Measurements from ENCODE around the gene SRGAP2B.
"Not testable (repeated sequence)": the region's sequence is repeated elsewhere in the genome, so short reads cannot be mapped to it uniquely, and the experiment has no call there.

SRGAP2B gene

DNA sequence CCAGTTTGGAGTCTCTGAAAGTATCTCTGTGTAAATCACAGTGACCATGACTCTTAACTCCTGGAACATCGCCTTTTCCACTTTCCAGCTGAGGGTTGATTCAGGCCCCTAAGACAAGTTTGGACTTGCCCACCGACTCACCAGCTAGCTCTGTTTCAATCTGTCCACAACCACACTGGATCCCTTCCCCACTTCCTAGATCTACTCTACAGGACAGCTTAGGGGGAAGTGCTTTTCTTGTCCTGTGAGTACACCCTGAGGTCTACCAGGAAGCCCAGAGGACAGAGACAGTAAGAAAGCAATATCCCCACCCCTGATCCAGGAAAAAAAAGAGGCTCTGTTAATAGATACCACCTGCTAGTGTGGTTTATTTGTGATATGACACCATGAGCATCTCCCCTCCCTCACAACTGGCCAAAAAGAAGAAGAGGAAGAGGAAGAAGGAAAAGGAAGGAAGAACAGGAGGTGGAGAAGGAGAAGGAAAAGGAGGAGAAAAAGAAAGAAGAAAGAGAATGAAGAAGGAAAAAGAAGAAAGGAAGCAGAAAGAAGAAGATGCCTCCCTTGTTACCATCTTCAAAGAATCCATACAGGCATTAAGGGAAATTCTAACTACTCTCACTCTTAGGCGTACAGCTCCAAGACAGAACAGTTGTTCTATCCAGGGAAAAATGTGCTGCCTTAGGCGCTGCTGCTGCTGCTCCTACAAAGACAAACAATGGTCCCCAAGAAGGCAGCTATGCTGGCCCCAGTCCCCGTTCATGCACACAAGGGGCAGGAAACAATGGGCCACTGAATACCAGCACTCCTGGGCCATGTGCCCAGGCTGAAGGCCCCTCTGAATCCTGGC is 96.8 kb downstream of the SRGAP2B start:
- DNase-seq (ENCODE audit: low read depth in 2 of 2): not testable (repeated sequence)

DNA sequence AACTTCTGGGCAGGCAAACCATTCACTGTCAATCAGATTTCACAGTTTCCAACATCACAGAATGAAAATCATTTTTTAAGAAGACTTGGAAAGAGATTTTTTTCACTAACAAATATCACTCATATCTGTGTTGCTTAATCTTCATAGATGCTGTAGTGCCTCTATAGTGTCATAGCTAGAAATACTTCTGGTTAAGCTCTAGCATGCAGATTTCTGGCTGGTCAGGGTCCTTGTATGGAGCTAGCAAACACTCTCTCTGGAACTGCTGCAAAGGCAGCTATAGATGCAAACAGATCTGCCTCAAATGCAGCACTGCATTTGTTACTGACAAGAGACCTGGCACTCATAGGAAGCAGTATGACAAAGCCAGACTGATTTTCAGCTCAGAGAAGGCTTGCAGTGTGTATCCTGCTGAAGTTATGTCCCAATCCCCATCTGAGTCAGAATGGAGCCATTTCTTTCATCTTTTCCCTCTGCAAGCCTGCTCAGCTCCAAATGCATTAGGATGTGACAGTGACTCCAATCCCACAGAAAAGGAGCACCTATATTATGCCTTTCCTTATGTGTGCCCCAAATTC is 99.2 kb downstream of the SRGAP2B start:
- not testable (repeated sequence) for DNase-seq (ENCODE audit: low read depth in 2 of 2)

DNA sequence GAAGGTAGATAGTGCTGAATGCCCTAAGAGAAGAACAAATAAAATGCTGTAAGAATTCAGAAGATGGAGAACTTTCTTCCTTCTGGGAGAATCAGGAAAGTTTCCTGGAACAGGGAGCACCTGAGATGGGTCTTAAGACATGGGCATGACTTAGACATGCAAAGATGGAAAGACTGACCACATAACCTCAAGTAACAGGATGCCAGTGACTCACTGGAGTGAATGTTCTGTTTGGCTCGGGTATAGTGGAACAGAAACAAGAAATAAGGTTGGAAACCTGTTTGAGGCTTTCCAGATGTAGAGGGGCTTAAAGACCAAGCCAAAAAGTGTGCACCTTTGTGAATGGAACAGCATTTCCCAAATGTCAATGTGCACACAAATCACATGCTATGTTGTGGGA is 102.2 kb downstream of the SRGAP2B start:
- not testable (repeated sequence) for DNase-seq (ENCODE audit: low read depth in 2 of 2)

DNA sequence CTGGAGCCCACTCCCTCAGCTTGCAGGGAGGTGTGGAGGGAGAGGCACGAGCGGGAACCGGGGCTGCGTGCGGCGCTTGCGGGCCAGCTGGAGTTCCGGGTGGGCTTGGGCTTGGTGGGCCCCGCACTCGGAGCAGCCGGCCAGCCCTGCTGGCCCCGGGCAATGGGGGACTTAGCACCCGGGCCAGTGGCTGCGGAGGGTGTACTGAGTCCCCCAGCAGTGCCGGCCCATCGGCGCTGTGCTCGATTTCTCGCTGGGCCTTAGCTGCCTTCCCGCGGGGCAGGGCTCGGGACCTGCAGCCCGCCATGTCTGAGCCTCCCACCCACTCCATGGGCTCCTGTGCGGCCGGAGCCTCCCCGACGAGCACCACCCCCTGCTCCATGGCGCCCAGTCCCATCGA is 104.5 kb downstream of the SRGAP2B start:
- not testable (repeated sequence) for DNase-seq (ENCODE audit: low read depth in 2 of 2)

DNA sequence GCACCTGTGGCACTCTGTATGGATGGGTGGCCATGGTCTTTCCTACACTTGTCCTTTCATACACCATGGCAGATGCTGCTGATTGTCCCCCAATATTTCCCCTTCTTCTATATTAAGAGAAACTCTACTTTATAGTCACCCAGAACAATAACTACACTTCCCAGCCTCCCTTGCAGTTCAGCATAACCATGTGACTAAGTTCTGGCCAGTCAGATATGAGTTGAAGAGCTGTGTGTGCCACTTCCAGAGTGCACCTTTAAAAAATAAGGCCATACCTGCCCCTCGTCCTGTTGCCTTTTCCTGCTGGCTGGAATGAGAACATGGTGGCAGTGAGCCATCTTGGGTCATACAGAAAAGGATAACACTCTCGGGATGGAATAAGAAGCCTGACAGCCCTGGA is 108.0 kb downstream of the SRGAP2B start:
- DNase-seq (ENCODE audit: low read depth in 2 of 2): not testable (repeated sequence)

DNA sequence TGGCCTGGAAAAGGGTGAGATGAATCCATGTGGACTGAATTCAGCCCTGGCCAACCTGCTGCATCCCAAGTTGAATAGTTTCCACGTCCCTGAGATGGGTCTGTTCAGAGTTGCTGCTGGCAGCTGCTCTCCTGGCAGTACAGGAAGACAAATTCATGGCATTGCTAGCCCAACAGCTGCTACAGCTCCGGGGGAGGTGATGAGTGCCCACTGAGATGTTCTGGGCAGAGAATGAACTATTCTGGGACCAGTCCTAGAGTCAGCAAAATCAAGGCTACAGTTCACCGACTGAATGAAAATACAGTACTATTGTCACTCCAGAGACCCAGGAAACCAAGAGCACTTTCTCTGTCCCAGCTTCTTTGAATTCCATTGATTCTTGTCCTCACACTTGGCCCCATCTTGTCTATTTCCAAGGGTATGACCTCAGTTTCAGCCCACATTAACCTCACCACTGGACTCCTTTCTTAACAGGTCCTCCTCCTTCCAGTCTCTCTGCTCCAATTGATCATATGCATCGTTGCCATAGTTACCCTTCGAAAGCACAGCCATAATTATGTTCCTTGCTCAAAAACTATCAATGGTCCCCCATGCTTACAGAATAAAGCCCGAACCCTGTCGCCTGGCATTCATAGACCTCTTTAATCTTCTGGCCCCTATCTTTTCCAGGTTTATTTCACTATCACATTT is 108.8 kb downstream of the SRGAP2B start:
- not testable (repeated sequence) for DNase-seq (ENCODE audit: low read depth in 2 of 2)

DNA sequence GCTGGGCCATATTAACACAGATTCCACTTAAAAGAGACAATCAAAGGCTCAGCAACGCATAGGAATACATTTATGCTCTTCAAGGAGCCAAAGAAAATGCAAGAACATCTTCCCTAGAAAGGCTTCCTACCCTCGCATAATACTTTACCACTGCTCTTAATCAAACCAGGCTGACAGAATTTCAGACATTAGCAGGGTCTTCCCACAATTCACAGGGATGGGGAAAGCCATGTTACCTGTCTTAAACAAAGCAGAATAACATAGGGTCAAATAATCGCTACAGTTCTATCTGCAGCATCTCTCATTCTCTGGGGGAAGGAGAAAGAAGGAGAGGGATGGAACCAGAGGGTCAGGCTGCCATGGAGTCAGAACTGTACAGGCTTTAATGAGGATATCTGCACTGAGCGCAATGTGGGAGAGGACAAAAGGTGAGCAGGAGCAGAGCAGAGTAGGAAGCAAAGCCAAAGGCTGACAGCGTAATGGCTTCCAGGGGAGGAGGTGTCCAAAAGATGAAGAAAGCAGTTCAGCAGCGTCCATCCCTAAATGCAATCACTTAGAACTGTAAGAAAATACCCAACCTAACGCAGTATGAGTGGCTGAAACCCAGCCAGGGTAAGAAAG is 109.5 kb downstream of the SRGAP2B start:
- not testable (repeated sequence) for DNase-seq (ENCODE audit: low read depth in 2 of 2)

DNA sequence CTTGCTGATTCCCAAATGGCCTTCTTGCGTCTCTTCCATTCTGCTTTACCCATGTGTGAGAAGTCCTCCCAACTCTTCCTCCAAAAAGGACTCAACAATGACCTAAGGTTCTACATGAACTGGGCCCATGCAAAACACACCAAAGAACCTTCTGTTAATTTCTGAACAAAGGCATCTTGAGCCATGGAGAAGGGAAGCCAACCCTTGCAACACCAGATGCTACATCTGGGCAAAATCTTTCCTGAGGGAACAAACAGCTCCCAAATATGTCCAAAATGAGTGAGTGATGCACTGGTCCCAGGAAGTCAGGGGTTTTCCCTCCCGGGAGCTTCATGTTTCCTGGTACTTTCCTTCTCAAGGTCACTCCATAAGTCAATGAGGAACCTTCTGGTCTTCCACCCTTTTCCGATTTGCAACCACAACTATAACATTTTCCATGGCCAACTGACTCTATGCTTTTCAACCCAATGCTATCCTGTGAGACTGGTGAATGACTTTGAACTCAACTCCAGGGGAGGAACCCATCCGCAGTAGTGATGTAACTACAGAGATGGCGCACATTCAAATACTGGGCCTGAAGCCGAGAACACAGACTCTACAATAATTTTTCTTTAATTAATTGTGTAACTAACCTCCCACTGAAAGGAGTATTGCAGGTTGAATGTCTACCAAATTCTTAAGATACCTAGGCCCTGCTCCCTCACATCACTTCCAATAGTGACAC is 112.2 kb downstream of the SRGAP2B start:
- DNase-seq (ENCODE audit: low read depth in 2 of 2): not testable (repeated sequence)

DNA sequence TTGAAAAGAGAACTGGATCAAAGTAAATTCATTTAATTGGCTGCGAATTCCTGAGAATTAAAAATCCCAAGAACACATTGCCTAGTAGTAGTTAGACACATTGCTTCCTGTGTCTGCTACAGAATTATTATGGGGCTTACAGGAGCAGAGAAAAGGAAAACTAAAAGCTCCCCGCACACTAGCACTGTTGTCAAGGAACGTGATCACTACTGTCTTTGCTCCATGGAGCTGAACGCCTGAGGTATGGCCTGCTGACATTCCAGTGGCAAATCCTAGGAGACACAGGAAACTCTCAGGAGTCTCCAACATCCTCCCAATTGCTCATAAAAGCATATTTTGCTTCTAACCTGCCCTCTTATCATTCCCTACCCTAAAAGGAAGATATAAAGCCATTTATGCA is 114.0 kb downstream of the SRGAP2B start:
- DNase-seq (ENCODE audit: low read depth in 2 of 2): not testable (repeated sequence)

DNA sequence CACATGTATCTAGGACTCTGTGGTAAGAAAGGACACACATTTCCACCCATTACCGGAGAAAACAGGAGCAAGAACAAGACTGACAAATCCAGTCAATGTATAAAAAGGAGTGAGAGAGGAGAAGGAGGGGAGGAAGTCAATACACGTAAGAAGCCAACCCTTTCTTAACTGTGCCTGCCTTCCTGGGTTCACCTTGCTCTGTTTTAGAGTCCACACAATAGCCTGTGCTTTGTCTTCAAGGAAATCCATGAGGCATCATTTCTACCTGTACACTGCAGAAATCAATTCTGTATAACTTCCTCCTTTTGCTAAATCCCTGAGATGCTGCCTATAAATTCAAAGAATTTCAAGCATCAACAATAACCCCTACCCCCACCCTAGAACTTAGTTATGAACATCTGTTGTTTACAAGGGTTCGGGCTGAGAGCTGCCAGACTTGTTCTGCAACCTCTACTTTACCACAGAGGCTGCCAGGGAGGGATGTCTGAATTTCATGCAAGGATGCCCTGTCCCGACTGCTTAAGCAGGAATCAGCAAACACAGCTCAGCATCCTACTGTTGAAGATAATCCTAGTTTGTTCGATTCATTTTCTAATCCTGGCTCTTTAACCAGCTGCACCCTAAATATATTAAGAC is 115.0 kb downstream of the SRGAP2B start:
- not testable (repeated sequence) for DNase-seq (ENCODE audit: low read depth in 2 of 2)

DNA sequence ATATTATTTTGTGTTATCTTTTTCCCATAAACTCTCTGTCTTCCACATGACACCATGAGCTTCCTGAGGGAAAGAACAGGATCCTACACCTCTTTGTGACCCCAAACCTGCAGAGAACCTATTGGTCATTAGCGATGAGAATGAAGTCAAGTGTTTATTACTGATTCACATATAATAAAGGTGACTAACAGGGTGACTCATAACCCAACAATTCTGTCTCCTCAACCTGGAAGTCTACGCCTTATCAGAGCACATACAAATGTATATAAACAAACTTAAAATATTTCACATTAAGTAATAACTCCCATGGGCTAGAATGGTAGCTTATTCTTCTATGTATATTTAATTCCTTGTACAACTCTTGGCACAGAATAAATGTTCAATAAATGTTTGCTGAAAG is 117.3 kb downstream of the SRGAP2B start:
- not testable (repeated sequence) for DNase-seq (ENCODE audit: low read depth in 2 of 2)

DNA sequence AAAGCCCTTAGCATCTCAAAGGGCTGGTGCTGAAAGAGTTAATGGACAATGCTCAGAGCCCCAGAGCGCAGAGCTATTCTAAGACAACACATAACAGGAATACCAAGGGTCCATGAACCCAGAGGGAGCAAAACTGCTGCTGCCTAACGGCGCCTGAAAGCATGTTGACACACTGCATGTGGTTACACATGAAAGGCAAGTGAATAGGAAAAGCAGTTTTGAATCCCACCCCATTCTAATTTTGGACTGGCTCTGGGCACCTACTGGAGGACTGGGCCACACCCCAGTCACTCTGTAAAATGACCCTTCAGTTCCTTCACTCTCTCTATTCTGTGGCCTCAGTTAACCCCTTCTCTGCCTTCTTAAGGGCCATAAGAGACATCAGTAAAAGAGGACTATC is 123.2 kb downstream of the SRGAP2B start:
- DNase-seq (ENCODE audit: low read depth in 2 of 2): not testable (repeated sequence)

DNA sequence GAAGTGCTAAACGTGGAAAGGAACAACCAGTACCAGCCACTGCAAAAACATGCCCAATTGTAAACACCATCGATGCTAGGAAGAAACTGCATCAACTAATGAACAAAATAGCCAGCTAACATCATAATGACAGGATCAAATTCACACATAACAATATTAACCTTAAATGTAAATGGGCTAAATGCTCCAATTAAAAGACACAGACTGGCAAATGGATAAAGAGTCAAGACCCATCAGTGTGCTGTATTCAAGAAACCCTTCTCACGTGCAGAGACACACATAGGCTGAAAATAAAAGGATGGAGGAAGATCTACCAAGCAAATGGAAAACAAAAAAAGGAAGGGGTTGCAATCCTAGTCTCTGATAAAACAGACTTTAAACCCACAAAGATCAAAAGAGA is 128.6 kb downstream of the SRGAP2B start:
- DNase-seq (ENCODE audit: low read depth in 2 of 2): not testable (repeated sequence)

DNA sequence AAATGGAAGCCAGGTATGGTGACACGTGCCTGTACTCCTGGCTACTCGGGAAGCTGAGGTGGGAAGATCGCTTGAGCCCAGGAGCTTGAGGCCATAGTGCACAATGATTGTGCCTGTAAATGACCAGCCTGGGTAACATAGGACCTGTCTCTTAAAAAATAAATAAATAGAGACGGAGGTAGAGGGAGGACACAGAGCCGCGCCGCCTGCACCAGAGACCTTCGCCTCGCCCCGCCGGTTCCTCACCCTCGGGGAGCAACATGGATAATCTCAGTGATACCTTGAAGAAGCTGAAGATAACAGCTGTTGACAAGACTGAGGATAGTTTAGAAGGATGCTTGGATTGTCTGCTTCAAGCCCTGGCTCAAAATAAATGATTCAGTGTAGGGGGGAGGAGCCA is 130.4 kb downstream of the SRGAP2B start:
- not testable (repeated sequence) for DNase-seq (ENCODE audit: low read depth in 2 of 2)

DNA sequence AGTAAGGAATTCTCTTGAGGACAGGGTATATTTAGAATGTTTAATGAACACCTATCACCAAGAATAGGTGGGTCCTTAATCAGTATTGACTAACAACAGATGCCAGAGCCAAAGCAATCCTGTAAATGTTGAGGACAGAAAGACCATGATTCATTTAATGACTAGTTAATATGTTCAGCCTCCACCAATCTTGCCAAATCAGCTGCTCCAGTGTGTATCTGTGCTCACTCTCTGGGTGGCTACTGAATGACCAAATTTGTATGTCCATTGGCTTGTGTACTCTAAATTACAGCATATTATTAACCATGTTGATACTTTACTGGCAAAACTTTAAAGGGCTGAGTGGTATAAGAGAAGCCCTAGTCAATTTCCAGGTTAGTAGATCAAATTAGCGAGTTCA is 130.9 kb downstream of the SRGAP2B start:
- not testable (repeated sequence) for DNase-seq (ENCODE audit: low read depth in 2 of 2)

DNA sequence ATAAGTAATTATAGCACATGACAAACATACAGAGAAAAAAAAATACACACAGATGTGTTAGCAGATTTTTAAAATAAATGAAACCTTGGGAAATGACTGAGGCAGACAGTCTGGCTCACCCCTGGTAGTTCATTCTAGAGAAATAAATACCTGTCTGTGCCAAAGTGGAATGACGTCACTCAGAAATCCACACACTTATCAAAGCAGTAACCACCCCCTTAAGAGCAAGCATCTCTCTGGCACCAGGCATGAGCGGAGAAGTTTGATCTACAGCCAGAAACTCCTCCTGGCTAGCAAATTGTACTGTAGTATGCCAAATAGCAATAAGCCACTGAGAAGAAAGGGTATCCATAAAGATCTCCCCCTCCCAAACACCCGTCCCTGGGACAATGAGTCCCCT is 131.6 kb downstream of the SRGAP2B start:
- DNase-seq (ENCODE audit: low read depth in 2 of 2): not testable (repeated sequence)

DNA sequence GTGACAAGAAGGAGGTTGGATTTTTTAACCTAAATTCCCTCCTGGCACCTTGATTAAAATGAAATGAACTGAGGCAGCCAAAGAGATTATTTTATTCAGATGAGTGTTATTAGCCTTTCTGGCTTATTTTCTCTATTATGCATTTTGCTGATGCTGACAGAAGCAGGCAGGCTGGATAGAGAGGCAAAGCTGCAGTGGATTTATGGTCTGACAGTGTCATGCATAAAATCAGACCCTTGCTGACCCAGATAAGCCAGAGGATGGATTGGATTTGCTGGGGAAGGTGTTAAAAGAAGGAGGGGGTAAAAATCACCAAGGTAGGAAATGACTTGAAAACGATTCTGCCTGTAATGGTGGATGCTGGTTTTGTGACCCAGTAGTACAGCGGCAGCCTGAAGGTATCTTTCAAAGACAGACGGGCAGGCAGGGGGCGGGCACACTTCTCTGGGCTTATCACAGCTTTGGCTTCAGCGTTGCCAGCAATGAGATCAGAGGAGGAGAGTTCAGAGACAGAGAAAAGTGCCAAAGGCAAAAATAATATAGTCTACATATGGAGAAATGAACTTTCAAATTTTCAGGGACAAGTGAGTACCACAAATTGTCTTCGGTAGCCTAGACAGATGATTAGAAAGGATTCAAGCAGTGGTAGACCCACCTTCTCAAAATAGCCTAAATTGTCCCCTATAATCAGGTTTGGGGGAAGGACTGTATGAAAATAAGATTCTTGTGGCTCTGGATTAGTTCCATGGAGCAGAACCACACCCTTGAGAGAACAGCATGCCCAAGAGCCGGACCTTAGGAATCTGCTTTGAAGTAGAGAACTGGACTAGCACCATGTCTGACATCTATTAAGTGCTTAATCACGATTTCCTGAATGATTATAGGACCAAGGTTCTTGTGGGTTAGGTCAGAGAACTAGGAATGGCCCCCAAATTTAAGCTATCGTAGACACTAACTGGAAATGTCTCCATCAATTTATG is 133.2 kb downstream of the SRGAP2B start:
- not testable (repeated sequence) for DNase-seq (ENCODE audit: low read depth in 2 of 2)

DNA sequence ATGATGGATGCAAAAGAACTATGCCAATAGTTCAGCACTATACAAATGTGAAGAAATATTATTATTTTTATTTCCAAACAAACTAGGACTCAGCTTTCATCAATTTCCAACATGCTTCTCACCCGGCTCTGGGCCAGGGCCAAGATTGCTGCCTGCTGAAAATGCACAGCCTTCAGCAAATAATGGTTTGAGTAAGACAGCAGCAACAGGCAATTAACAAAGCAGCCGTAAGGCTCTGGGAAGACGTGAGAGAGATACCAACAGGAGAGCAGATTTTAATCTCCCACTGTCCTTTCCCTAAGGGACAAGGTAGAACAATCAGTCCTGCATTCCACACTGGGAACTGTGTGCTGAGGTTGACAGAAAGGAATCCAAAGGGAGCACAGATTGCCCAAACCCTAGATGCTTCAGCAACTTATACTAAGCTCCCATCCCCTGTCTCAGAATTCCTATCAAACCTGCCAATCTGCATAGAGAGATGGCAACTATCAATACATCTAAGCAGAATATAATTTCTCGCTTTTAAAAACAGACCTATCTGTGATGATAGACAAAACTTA is 134.1 kb downstream of the SRGAP2B start:
- not testable (repeated sequence) for DNase-seq (ENCODE audit: low read depth in 2 of 2)

DNA sequence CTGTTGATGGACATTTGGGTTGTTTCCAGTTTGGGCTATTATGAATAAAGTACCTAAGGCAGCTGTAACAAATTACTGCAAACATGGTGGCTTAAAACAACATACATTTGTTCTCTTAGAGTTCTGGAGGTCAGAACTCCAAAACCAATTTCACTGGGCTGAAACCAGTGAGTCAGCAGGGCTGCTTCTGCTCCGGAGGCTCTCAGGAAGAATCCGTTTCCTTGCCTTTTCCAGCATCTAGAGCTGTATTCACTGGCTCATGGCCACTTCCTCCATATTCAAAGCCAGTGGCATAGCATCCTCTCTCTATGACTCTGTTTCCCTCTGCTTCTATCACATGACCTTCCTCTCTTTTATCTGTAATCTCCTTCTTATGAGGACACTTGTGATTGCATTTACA is 146.7 kb downstream of the SRGAP2B start:
- DNase-seq (ENCODE audit: low read depth in 2 of 2): not testable (repeated sequence)

Measured in stimulated activated CD8-positive, alpha-beta memory T cell treated with anti-CD3 and anti-CD28 coated beads, Interleukin-15, amount 100 ng/mL, for 4 hours (primary cell).